ENCODE data around the gene FAM107B.

FAM107B gene

DNA sequence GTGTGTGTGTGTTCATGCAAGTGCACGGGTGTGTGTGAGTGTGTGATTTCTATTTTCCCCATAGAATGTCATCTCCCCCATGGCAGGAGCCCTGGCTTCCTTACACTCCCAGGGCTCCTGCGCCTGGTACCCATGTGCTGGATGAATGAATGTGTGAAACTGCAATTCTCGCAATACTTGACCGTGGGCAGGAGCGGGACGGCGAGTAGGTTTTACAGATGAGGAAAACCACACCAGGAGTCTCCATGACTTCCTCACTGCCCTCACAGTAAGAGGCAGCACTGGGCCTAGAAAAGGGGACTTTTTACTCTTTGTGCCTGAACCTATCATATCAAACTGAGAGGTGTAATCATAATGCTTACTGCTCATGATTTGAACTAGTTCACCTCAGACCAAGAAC is 276.4 kb downstream of the FAM107B start:
- TF ChIP-seq, protein P1, sequence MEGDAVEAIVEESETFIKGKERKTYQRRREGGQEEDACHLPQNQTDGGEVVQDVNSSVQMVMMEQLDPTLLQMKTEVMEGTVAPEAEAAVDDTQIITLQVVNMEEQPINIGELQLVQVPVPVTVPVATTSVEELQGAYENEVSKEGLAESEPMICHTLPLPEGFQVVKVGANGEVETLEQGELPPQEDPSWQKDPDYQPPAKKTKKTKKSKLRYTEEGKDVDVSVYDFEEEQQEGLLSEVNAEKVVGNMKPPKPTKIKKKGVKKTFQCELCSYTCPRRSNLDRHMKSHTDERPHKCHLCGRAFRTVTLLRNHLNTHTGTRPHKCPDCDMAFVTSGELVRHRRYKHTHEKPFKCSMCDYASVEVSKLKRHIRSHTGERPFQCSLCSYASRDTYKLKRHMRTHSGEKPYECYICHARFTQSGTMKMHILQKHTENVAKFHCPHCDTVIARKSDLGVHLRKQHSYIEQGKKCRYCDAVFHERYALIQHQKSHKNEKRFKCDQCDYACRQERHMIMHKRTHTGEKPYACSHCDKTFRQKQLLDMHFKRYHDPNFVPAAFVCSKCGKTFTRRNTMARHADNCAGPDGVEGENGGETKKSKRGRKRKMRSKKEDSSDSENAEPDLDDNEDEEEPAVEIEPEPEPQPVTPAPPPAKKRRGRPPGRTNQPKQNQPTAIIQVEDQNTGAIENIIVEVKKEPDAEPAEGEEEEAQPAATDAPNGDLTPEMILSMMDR (IDR thresholded peaks at IDR 0.05; ENCODE audit: low read length, missing control alignments): no peak
- no peak overlapping the region for H3K4me3 ChIP-seq (replicated peaks; ENCODE audit: low read depth, low read length)
- no peak for DNase-seq (ENCODE audit: low read depth)

DNA sequence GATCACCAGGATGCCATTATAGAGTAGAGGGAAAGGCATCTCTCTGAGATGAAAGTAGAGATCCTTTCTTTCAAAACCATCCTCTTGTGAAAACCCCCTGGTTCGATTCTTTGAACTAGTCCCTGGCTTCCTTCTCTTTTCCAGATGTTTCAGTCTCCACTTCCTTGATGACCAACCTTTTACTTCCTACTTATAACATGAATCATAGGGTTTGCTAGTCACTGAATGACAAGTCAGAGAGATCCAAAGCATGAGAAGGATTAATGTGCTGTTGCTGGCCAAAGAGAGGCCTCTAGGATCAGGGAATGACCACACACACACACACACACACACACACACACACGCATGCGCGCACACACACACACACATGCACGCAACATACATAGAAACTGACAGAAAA is 282.9 kb downstream of the FAM107B start:
- TF ChIP-seq, protein P1 (IDR thresholded peaks at IDR 0.05; ENCODE audit: low read length, missing control alignments): no peak
- H3K4me3 ChIP-seq (replicated peaks; ENCODE audit: low read depth, low read length): no peak overlapping the region
- DNase-seq (ENCODE audit: low read depth): no peak

GRCh38 chr10:14489522-14490177 is 285.0 kb downstream of the FAM107B start:
- DNase-seq (ENCODE audit: low read depth): no peak
- TF ChIP-seq, protein P1 (IDR thresholded peaks at IDR 0.05; ENCODE audit: low read length, missing control alignments): no peak
- no peak overlapping the region for H3K4me3 ChIP-seq (replicated peaks; ENCODE audit: low read depth, low read length)

DNA sequence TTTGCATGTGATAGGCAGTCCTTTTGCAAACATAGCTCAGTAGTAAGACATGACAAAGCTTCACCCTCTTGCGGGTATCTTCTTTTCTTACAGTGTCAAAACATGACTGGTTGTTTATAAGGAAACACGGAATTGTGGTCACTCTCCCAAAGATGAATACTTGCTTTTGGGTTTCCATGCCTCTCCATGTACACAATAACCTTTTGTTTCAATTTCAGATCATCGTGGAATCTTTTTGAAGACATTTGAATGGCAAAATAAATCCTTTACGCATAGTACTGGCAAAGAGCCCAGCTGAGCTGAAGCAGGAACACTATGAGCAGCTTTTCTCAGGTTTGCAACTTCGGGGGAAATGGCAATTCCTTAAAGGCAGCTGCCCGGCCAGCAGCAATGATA is 287.2 kb downstream of the FAM107B start:
- no peak overlapping the region for H3K4me3 ChIP-seq (replicated peaks; ENCODE audit: low read depth, low read length)
- DNase-seq (ENCODE audit: low read depth): peak; percentile 39
- TF ChIP-seq, protein P1 (IDR thresholded peaks at IDR 0.05; ENCODE audit: low read length, missing control alignments): no peak

DNA sequence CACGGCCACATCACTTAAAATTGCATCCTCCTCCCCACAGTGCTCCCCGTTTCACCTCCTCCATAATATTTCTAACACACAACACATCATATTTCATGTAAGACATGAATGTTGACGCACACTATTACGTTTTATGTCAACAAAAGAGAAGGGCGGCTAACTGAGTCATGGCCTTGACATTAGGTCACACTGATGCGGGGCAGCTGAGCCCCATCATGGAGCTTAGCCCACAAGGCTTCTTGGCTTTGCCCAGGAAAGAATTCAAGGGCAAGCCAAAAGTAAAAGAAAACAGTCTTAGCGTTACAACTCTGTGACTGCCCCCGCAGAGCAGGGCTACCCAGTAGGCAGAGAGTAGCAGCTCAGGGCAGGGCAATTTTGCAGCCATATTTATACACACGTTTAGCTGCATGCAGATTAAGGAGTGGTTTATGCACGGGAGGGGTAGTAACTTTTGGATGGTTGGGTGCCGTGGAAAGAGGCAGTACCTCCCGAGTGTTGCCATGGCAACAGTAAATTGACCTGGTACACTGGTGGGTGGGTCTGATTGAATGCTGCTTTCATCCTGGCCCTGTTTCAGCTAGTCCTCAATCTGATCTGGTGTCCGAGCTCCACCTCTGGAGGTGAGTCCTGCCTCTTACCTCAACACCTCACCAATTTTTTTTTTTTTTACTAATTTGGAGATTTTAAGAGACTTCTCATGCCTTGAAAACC is 287.8 kb downstream of the FAM107B start:
- TF ChIP-seq, protein P1 (IDR thresholded peaks at IDR 0.05; ENCODE audit: low read length, missing control alignments): no peak
- DNase-seq (ENCODE audit: low read depth): no peak
- H3K4me3 ChIP-seq (replicated peaks; ENCODE audit: low read depth, low read length): no peak overlapping the region

GRCh38 chr10:14485986-14486385 is 288.7 kb downstream of the FAM107B start:
- DNase-seq (ENCODE audit: low read depth): no peak
- TF ChIP-seq, protein P1 (IDR thresholded peaks at IDR 0.05; ENCODE audit: low read length, missing control alignments): no peak
- H3K4me3 ChIP-seq (replicated peaks; ENCODE audit: low read depth, low read length): no peak overlapping the region

All from fibroblast of pulmonary artery (primary cell).